Cardiac fibroblast (primary cell): ENCODE data around the gene CYP2S1.

ENCODE experiments used
- DNase-seq, 2 donors: peaks; one replicate each; pipeline versions ENCODE4 v3.0.0 to v3.0.0-alpha.2; 2010; ENCODE audit warnings: low read depth in 2 of 2
- H3K4me3 ChIP-seq, 2 donors: replicated peaks in 1 of 2; 1 replicate in 1 of 2; 2 replicates in 1 of 2; pipeline ENCODE4 v1.5.1; 2011; ENCODE audit warnings: low read depth in 2 of 2, low read length in 2 of 2, mild to moderate bottlenecking in 2 of 2, moderate library complexity in 1 of 2
- TF ChIP-seq, protein P1 (sequence below): IDR thresholded peaks from one replicate; pipeline ENCODE4 v1.5.1; 2011; ENCODE audit warnings: low read depth, mild to moderate bottlenecking, low read length, inconsistent platforms

CYP2S1 gene

DNA sequence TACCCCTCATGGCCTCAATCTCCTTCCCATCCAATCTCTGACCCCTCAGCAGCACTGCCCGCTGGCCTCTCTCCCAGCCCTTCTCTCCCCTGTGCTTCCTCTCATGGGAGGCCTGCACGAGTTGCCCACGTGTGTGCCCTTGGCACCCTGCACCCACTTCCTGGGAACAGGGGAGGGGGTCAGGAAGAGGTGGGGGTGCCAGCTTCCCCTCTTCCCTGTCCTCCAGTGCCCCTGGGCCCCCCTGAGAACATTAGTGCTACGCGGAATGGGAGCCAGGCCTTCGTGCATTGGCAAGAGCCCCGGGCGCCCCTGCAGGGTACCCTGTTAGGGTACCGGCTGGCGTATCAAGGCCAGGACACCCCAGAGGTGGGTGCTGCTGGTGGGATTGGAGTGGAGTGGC is 45.2 kb downstream of the CYP2S1 start:
- no peak overlapping the region for H3K4me3 ChIP-seq
- TF ChIP-seq, protein P1, sequence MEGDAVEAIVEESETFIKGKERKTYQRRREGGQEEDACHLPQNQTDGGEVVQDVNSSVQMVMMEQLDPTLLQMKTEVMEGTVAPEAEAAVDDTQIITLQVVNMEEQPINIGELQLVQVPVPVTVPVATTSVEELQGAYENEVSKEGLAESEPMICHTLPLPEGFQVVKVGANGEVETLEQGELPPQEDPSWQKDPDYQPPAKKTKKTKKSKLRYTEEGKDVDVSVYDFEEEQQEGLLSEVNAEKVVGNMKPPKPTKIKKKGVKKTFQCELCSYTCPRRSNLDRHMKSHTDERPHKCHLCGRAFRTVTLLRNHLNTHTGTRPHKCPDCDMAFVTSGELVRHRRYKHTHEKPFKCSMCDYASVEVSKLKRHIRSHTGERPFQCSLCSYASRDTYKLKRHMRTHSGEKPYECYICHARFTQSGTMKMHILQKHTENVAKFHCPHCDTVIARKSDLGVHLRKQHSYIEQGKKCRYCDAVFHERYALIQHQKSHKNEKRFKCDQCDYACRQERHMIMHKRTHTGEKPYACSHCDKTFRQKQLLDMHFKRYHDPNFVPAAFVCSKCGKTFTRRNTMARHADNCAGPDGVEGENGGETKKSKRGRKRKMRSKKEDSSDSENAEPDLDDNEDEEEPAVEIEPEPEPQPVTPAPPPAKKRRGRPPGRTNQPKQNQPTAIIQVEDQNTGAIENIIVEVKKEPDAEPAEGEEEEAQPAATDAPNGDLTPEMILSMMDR = no peak
- no peak for DNase-seq

DNA sequence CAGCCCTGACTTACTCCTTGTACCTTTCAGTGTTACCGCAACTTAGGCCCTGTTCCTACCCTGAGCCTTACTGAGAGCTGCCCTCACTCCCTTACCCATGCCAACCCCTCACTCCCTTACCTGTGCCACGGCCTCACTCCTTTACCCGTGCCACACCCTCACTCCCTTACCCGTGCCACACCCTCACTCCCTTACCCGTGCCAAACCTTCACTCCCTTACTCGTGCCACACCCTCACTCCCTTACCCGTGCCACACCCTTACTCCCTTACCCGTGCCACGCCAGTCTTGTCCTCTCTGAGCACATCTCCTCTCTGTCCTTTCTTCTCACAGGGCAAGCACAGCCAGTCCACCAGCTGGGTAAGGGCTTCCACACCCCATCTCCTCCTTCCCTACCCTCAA is 46.3 kb downstream of the CYP2S1 start:
- TF ChIP-seq, protein P1 = no peak
- no peak for DNase-seq

DNA sequence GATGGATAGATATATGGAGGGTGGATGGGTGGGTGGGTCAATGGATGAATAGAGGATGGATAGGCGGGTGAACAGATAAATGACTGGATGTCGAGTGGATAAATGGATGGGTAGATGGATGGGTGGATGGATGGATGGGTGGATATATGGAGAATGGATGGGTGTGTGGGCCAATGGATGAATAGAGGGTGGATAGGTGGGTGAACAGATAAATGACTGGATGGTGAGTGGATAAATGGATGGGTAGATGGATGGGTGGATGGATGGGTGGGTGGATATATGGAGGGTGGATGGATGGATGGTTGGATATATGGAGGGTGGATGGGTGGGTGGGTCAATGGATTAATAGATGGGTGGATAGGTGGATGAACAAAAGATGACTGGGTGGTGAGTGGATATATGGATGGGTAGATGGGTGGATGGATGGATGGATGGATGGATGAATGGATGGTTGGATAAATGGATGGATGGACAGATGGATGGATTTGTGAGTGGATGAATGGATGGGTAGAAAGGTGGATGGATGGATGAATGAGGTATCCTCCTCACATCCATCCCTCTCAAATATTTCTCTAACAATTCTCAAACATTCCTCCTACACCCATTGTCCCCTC is 47.0 kb downstream of the CYP2S1 start:
- TF ChIP-seq, protein P1 = no peak
- DNase-seq = no peak
- no peak overlapping the region for H3K4me3 ChIP-seq

More for the DNA sequence above, 46.3 kb downstream of the CYP2S1 start:
- no peak overlapping the region for H3K4me3 ChIP-seq

DNA sequence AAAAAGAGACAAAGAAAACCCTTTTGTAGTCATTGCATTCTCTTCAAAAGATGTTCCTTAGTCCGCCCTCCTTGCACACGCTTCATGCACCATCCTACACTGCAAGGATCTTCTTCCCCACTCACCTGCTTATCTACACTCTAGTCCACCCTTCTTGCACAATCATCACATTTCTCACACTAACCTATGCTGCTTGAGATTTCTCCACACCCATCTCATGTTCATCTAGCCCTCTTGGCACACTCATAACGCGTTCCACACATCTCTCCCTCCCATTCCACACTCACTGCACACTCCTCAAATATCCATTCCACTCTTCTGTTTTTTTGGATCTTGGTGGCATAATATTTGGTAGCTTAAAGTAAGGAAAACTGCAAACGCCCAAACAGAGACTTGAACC is 48.8 kb downstream of the CYP2S1 start:
- H3K4me3 ChIP-seq = no peak overlapping the region
- no peak for DNase-seq
- TF ChIP-seq, protein P1 = no peak

DNA sequence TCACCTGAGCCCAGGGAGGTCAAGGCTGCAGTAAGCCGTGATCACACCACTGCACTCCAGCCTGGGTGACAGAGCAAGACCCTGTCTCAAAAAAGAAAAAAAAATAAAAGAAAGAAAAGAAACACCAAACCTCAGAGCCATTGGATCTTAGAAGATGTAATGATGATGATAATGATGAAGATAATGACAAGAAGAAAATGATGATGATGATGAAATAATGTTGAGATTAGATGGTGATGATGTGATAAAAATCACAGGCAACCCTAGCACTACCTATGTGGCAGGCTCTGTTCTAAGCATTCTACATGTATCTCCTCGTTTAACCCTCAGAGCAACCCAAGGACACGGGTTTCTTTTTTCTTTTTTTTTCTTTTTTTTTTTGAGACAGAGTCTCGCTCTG is 51.1 kb downstream of the CYP2S1 start:
- no peak overlapping the region for H3K4me3 ChIP-seq
- DNase-seq = no peak
- TF ChIP-seq, protein P1 = no peak

DNA sequence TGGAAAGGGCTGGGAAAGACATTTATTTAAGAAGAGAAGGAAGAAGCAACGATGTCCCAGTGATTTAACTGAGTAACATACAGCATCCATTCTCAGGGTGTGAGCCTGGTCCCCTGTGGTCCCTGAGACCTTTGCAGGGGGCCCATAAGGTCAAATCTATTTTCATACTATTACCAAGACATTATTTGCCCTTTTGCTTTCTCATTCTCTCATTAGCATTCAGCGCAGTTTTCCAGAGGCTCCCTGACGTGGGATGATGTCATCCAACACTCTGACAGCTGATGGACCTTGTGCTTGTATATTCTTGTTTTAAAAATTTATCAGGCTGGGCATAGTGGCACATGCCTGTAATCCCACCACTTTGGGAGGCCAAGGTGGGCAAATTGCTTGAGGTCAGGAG is 52.8 kb downstream of the CYP2S1 start:
- DNase-seq = no peak
- TF ChIP-seq, protein P1 = no peak
- H3K4me3 ChIP-seq = no peak overlapping the region

DNA sequence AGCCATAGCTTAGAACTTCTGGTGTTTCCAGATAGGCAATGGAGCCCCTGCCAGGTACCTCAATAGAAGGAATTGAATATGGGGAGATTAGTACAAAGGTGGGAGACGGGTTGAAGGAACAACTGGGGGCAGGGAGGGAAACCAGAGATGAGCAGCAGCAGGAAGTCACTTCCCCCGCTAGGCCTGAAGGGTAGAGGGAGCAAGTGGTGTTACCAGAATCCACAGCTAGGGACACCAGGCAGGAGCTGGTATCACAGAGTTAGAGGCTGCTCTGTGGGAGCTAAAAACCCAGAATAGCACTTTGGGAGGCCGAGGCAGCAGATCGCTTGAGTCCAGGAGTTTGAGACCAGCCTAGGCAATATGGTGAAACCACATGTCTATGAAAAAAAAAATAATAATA is 55.9 kb downstream of the CYP2S1 start:
- DNase-seq = no peak
- H3K4me3 ChIP-seq = no peak overlapping the region
- TF ChIP-seq, protein P1 = no peak
